ENCODE measurements around the gene CD244. TPM values are rescaled to one million over a fixed set of nuclear protein-coding genes. Genes with fewer than 3 reads are reported as not detected.
"Not testable (repeated sequence)": the region's sequence is repeated elsewhere in the genome, so short reads cannot be mapped to it uniquely, and the experiment has no call there.

CD244 gene
- total and polyA plus RNA-seq, 7 donors: 0.03 to 0.63 (median 0.09) TPM; not detected in 3

- no peak overlapping the region for H3K4me3 ChIP-seq
- no peaks in the 10 kb centered on the region for H3K36me3 ChIP-seq (ENCODE audit: insufficient read depth in 1 of 2, low read depth in 1 of 2)
- 49 to 69% (median 56%) methylated on average over 7 of the region's 7 CpGs for WGBS, 3 donors
- no peaks in the 10 kb centered on the region for H3K4me1 ChIP-seq
- no peak overlapping the region for H3K27ac ChIP-seq
- intact Hi-C loops (cut with DNase I): no loop called here
- DNase-seq (no peak), ATAC-seq (no peak)
- TF ChIP-seq CTCF (IDR thresholded peaks at IDR 0.05): no peak
- H3K27me3 ChIP-seq (ENCODE audit: insufficient read depth in 3 of 3, low read length in 2 of 3): no peaks in the 10 kb centered on the region
- no peaks in the 10 kb centered on the region for H3K9me3 ChIP-seq
Measured at GRCh38 chr1:160907976-160908375, 45.3 kb upstream of the CD244 start.

GRCh38 chr1:160905617-160905989 lies 42.9 kb upstream of the CD244 start:
- no peaks in the 10 kb centered on the region for H3K9me3 ChIP-seq
- ATAC-seq (no peak), DNase-seq (no peak)
- no peak overlapping the region for H3K4me3 ChIP-seq
- 69 to 82% (median 72%) methylated on average over 4 of the region's 4 CpGs for WGBS, 3 donors
- H3K27ac ChIP-seq: no peak overlapping the region
- no peaks in the 10 kb centered on the region for H3K4me1 ChIP-seq
- intact Hi-C loops (cut with DNase I): no loop called here
- no peak for TF ChIP-seq CTCF (IDR thresholded peaks at IDR 0.05)
- no peaks in the 10 kb centered on the region for H3K36me3 ChIP-seq (ENCODE audit: insufficient read depth in 1 of 2, low read depth in 1 of 2)
- H3K27me3 ChIP-seq (ENCODE audit: insufficient read depth in 3 of 3, low read length in 2 of 3): no peaks in the 10 kb centered on the region

- no peak for DNase-seq
Measured at GRCh38 chr1:160904783-160905616, 42.3 kb upstream of the CD244 start.

GRCh38 chr1:160902251-160902650 lies 39.6 kb upstream of the CD244 start:
- ATAC-seq; H3K9me3 ChIP-seq; intact Hi-C loops (cut with DNase I); H3K27ac ChIP-seq; H3K36me3 ChIP-seq (ENCODE audit: insufficient read depth in 1 of 2, low read depth in 1 of 2); H3K4me1 ChIP-seq; DNase-seq; H3K27me3 ChIP-seq (ENCODE audit: insufficient read depth in 3 of 3, low read length in 2 of 3); H3K4me3 ChIP-seq: not testable (repeated sequence)
- WGBS, 3 donors: 70 to 80% (median 73%) methylated on average over 1 of the region's 1 CpG

More at GRCh38 chr1:160904783-160905616, 42.3 kb upstream of the CD244 start:
- Histone ChIP-seq H3K4me3 (no peak overlapping the region), H3K27me3 (ENCODE audit: insufficient read depth in 3 of 3, low read length in 2 of 3) (no peaks in the 10 kb centered on the region), H3K36me3 (ENCODE audit: insufficient read depth in 1 of 2, low read depth in 1 of 2) (no peaks in the 10 kb centered on the region), H3K4me1 (no peaks in the 10 kb centered on the region), H3K27ac (no peak overlapping the region), H3K9me3 (no peaks in the 10 kb centered on the region)
- TF ChIP-seq CTCF (IDR thresholded peaks at IDR 0.05): no peak
- 78 to 84% (median 83%) methylated on average over 8 of the region's 8 CpGs for WGBS, 3 donors
- intact Hi-C loops (cut with DNase I): no loop called here
- no peak for ATAC-seq

- no peaks in the 10 kb centered on the region for H3K4me1 ChIP-seq
- no peak for TF ChIP-seq CTCF (IDR thresholded peaks at IDR 0.05)
- intact Hi-C loops (cut with DNase I): no loop called here
- H3K9me3 ChIP-seq: no peaks in the 10 kb centered on the region
- no peaks in the 10 kb centered on the region for H3K27me3 ChIP-seq (ENCODE audit: insufficient read depth in 3 of 3, low read length in 2 of 3)
- no peak for DNase-seq
- ATAC-seq: no peak
- H3K4me3 ChIP-seq: no peak overlapping the region
- no peak overlapping the region for H3K27ac ChIP-seq
- WGBS, 3 donors: 77 to 91% (median 86%) methylated on average over 2 of the region's 2 CpGs
- no peaks in the 10 kb centered on the region for H3K36me3 ChIP-seq (ENCODE audit: insufficient read depth in 1 of 2, low read depth in 1 of 2)
Measured at GRCh38 chr1:160901768-160902167, 39.1 kb upstream of the CD244 start.

- WGBS, 3 donors: 52 to 75% (median 71%) methylated on average over 3 of the region's 3 CpGs
- not testable (repeated sequence) for ATAC-seq; H3K27me3 ChIP-seq (ENCODE audit: insufficient read depth in 3 of 3, low read length in 2 of 3)
Measured at GRCh38 chr1:160900683-160901082, 38.0 kb upstream of the CD244 start.

GRCh38 chr1:160894368-160895135 lies 31.9 kb upstream of the CD244 start:
- H3K36me3 ChIP-seq (ENCODE audit: insufficient read depth in 1 of 2, low read depth in 1 of 2); intact Hi-C loops (cut with DNase I); H3K4me1 ChIP-seq; DNase-seq; H3K9me3 ChIP-seq; H3K27ac ChIP-seq; H3K27me3 ChIP-seq (ENCODE audit: insufficient read depth in 3 of 3, low read length in 2 of 3); ATAC-seq; H3K4me3 ChIP-seq: not testable (repeated sequence)
- 91 to 93% (median 91%) methylated on average over 18 of the region's 18 CpGs for WGBS, 3 donors

More at GRCh38 chr1:160900683-160901082, 38.0 kb upstream of the CD244 start:
- intact Hi-C loops (cut with DNase I); H3K36me3 ChIP-seq (ENCODE audit: insufficient read depth in 1 of 2, low read depth in 1 of 2); H3K9me3 ChIP-seq; H3K4me3 ChIP-seq; H3K27ac ChIP-seq; DNase-seq; H3K4me1 ChIP-seq: not testable (repeated sequence)

Data from psoas muscle (tissue), 8 donors.